GM15510 (cell line): ENCODE measurements around the gene PCSK5.

ENCODE experiments used
- POLR2A ChIP-seq: IDR thresholded peaks from 3 replicates; pipeline ENCODE4 v1.6.1; 2011; ENCODE audit warnings: borderline replicate concordance; ENCODE audit not compliant: insufficient read length; ENCODE audit errors: extremely low read depth

PCSK5 gene

DNA sequence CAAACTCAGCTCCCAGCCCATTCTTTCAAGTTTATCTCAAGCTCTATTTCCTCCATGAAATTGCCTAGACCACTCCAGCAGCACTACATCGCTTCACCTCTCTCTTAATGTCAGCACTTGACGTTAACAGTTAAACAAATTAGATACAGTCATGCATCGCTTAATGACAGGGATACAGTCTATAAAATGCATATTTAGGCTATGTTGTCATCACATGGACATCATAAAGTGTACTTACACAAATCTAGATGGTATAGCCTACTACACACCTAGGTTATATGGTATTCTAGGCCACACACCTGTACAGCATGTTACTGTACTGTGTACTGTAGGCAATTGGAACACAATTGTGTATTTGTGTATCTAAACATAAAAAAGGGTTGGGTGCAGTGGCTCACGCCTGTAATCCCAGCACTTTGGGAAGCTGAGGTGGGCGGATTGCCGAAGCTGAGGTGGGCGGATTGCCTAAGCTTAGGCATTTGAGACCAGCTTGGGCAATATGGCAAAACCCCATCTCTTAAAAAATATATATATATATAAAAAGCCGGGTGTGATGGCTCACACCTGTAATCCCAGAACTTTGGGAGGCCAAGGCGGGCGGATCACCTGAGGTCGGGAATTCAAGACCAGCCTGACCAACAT is 13.4 kb upstream of the PCSK5 start:
- TF ChIP-seq POLR2A, result no peak

DNA sequence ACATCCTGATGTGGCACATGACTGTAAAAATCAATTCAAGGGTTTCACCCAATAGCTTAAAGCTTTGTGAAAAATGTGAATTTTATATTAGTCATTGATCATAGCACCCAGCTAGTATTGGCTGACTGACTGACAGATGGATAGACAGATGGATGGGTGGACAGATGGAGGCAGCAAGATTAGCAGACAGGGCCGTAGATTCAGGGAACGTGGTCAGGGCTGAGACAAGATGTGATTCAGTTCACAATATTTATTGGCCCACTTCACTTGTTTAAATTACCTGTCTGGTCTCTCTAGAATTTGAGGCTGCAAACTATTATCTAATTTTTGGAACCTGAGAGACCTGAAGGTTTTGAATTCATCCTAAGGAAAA is 12.0 kb upstream of the PCSK5 start:
- TF ChIP-seq POLR2A, result no peak

DNA sequence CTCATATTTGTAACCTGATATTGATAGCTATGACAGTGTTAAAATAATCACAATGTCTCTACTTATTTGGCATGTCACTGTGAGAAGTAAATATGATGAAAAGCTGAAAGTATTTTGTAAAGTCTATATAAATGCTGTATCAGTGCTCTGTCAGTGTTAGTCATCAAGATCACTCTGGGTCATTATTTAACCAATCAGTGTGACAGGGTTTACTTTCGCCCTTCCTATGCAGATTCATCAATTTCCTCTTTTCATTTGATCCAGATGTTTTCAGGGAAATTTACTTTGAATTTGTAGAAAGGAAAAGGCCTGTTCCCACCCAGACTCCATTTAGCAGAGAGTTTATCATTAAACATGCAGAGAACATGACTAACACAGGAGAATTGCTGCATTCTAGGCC is 9.9 kb upstream of the PCSK5 start:
- TF ChIP-seq POLR2A, result no peak

DNA sequence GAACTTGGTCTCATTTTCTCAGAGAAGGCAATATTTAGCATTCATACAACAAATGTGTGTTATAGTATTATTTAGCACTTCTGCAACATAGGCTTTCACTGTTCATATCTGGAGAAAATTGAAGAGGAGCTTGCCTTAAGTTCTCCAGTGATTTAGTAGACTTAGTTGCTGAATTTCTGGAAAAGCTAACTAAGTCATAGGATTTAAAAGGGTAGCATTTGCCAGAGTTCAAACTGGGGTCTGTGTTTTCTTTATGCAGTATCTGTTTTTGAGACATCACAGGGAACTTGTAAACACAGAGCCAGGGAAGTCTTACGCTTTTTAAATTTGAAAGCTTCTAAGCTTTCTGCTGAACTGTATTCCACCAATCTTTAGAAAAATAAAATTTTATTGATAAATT is 8.7 kb upstream of the PCSK5 start:
- no peak for TF ChIP-seq POLR2A

DNA sequence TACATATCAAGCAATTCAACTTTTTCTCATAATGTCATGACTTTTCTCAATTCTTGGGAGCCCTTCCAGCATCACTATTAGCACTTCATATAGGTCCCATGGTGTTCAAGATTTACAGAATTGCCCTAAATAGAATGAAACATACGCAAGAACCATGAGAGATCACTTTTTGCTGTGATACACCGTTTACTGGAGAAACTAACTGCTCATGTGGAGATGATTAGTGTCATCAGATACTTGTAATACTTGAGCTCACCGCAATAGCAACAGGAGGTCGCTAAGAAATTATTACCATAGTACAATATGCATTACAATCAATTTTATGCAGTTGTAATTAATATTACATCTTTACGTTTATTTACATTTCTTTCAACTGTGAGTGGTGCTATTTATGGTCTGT is 4.8 kb upstream of the PCSK5 start:
- TF ChIP-seq POLR2A, result no peak

DNA sequence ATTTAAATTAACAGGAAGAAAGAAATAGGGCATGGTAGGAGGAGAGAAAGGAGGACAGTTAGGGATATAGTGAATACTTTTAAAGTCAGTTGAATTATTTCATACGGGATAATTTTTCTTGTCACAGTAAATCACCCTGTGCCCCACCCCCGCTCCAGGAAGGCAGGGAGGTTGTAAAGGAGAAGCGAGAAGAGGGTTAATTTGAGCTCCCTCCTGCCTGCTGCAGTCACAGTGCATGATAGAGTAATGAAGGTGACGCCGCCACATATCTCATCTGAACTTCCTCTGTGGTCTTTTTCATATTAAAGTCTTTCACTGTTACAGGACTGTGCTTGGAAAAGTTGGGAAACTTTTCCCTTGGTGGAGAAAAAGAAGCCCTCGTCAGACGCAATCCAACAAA is 896 bp upstream of the PCSK5 start:
- no peak for TF ChIP-seq POLR2A

DNA sequence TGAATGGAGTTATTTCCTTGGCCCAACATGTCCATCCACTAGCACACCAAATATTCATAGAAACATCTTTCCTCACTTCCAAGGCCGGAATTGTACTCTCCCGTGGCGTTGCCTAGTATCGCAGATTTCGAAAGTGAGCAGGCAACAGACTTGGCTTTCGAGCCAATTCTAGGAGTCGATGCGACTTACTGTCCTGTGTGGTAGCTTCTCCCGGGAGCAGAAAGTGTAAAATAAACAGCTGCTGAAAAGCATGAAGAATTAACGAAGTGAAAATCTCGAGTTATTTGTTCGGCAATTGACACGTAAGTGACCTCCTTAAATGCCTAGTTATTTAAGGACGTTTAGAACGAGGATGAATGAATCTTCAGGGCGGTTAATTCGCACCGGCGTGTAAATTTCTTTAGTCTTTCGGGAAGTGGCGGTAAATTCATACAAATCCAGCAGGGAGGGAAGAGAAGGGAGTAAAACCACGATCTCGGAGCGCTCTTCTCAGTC is 449 bp upstream of the PCSK5 start:
- TF ChIP-seq POLR2A, result no peak

DNA sequence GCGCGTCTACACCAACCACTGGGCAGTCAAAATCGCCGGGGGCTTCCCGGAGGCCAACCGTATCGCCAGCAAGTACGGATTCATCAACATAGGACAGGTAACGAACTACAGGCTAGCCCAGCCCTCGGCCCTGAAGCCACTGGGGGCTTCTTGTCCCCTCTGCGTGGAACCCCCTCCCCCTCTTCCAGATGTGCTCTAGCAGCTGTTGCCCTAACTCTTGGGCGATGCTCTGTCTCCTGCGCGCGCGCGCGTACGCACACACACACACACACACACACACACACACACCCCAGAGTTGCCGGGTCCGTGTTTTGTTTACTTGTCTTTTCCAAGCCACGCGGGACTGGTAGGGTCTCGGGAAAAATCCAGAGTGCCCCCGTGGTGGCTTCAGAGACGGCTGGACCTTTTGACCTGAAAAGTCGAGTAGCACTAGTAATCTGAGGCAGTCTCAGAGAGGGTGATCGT is 836 bp downstream of the PCSK5 start:
- TF ChIP-seq POLR2A, result no peak

DNA sequence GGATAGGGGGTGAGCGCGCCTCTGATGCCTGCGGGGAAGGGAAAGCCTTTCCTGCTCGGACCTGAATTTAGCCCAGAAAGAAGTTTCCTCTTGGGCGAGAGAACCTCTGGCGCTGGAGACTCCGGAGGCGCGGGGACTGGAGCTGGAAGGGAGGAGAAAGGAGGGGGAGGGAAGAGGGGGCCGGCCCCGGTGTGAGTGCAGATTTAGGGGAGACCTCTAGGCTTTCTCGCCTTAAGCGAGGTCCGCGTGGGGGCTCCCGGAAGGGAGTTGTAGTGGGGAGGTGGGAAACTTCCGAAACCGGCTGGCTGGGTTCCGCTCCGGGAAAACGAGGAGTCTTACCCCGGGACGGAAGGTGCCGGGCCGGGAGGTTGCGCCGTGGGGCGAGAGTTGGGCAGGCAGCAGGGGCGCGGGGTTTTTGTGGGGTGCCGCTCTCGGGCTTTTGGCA is 1.3 kb downstream of the PCSK5 start:
- TF ChIP-seq POLR2A, result no peak

DNA sequence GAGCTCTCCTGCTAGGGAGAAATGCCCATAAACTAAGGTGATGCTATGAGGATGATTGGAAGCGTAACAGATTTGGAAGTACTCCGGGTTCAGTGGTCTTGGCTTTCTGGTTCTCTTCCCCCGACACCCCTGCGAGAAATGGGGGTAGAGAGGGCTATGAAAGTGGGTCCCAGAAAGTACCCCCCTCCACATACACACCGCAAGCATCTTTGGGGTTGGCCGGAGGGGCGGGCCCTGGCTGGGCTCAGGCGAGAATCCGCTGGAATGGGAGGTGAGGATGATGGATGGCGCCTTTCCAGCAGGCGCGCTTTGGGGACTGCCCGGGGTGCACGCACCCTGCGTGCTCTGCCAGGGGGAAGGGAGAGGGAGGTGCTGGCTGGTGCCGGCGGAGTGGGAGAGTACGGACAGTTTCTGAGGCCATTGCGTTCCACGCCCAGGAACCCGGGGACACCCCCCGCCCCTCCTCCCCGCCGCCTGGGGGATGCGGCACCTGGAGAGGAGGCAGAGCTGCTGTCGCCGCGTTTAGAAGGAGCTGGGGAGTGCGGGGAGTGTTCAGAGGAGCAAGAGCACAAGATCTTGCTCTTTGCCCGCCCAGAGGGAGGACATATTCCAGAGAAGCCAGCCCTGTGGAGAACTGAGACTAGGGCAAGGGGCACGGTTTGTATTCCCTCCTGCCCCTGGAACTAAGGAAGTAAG is 1.9 kb downstream of the PCSK5 start:
- TF ChIP-seq POLR2A, result no peak

DNA sequence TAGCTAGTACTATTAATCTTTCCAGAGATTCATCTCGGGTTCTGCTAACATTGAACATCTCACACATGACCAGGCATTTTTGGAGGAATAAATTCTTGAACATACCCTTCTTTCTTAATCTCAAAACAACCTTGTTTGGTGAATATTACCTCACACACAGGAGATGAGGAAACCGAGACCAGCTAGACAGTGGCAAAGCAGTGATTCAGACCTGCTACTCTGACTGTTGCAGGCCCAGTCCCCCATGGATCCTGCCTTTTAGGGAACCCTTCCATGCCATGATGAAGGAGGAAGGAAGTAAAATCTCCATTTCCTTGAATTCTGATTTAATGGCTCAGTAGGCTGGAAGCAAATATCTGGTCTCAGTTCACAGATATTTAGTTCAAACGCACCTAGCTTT is 2.6 kb downstream of the PCSK5 start:
- TF ChIP-seq POLR2A, result no peak

DNA sequence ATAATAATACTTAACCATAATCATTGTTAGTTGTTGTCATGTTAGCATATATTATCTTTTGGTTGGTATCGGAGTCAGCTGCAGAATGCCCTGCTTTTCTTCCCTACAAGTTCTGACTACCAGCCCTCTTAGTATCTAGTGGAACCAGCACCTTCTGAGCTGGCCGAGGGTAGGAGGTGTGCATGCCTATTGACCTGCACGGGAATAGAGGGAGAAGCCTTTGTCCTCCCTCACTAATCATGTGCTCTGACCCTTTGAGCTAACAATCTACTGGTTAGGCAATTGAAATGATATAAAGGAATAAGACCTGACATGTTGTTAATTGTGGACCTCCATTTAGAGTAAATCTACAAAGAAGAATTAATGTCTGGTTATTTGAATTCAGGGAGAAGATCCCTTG is 4.1 kb downstream of the PCSK5 start:
- TF ChIP-seq POLR2A, result no peak

DNA sequence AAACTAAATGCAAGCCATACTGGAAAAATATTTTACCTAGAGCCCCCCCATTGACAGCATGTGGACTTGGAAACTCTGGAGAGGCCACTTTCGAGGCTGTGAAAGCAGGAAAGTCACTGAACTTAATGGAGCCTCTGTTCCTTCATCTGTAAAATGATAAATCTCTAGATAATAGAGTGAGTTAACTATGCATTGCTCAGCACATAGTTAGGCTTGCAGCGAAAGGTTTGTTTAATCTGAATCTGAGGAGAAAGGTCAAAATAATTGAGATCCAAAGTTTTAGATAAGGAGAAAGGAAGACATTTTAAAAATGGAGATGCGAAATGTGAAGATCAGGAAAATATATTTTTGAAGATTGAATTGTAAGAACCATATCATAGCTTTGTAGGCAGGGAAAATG is 4.6 kb downstream of the PCSK5 start:
- no peak for TF ChIP-seq POLR2A

DNA sequence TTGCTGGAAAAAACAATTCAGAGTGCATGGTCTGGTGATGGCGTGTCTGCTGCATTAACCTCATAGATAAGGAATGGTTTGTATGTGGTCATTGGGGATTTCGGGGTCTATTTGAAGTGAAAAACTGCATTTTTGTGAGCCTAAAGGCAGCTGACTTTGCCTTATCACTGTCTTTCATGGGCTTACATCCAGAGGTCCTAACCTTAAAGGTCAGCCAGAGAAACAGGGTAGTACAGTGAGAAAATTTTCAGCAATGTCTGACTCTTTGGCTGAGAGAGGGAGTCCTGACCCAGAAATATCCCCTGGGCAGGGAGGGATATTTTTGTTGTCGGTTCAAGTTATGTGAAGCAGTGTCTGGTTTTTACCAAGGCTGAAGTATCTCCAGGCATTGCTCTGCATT is 5.7 kb downstream of the PCSK5 start:
- TF ChIP-seq POLR2A, result no peak

DNA sequence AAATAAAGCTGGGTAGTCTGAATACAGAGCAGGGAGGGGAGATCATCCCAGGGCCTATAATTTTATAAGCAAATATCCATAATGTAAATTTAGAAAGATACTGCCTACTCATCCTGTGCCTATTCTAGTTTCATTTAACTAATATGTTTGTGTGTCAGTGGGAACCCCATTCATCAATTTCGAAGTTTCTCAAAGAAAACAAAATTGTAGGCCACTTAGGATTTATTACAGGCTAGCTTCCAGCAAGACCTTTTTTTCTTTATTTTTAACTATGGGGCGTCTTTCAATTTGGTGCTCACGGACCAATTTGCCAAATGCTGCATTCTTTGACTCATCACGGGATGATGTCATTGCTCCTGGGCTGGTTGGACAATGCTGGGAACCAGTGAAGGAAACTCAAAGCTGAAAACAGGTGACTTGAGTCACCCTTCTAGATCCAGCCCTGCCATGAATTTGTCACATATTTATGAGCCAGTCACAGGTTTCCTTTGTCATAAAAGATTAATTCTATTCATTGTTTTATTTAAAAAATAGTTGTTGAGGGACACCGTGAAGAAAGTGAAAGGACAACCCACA is 13.4 kb downstream of the PCSK5 start:
- TF ChIP-seq POLR2A, result no peak

DNA sequence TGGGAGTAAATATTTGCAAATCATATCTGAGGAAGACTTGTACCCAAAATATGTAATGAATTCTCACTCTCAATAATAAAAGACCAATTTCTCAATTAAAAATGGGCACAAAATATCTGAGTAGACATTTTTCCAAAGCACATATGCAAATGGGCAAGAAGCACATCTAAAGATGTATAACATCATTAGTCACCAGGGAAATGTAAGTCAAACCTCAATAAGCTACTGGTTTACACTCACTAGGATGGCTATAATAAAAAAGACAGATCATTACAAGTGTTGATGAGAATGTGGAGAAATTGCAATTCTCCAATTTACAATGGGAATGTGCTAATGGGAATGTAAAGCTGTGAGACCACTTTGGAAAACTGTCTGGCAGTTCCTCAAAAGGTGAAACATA is 13.9 kb downstream of the PCSK5 start:
- no peak for TF ChIP-seq POLR2A
